HG03108 (cell line): ENCODE measurements around the gene SPACDR.

Experiments used
- ATAC-seq: cut with Tn5 transposase; IDR thresholded peaks from one replicate; pipeline ENCODE4 v1.9.1; 2021; ENCODE audit warnings: moderate library complexity; ENCODE audit not compliant: unreplicated experiment

SPACDR gene

DNA sequence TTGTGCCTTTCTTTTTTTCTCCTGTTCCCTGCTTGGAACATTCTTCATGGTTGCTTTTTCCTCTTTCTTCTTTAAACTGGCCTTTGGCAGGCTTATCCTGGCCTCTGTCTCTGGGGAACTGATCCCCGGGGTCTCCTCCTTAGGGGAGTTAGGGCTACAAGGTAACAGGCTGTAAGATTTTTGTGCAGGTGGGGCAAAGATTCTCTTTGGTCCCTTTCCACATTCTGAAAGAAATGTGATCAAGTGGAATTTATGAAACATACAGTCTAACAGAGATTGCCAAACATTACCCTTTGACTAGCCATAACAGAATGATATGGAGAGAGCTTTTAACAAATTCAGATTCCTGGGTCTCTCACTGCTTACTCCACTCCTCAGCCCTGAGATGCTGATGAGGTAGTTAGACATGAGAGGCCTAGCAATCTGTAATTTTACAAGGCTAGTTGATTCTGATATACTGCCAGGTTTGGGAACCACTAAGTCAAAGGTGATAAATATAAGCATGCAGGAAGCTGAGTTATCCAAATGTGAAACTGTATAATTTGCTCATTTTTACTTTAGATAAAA is 44.3 kb downstream of the SPACDR start:
- no peak for ATAC-seq

DNA sequence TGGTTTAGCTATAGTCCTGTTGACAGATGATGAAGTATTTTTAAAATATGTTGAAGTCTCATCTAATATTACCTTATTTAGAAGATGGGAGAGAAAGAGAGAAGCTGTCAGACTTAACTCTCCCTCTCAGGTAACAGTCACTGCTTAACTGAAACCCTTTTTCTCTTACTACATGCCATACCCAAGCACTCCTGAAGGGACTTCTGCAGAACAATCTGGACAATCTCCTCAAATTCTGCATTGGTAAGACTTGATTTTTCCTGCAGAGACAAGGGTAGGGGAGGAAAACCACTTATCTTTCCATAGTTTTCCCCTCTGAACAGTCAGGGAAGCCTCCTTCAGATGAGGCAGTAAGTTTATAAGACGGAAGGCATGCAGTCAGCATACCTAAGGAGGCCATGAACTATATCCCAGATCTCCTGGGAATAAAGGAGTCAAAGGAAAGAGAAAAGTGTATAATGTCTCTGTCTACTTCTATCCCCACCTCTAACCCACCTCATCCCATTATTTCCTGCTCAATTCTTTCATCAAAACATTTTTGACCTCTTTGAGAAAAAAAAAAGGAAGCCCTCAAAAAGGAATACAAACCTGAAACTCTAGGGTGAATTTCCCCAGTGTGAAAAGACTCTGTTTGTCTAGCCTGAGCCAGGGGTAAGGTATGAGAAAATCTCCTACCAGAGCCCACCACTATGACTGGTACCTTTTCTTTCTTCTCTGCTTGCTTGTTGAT is 45.0 kb downstream of the SPACDR start:
- ATAC-seq = no peak

DNA sequence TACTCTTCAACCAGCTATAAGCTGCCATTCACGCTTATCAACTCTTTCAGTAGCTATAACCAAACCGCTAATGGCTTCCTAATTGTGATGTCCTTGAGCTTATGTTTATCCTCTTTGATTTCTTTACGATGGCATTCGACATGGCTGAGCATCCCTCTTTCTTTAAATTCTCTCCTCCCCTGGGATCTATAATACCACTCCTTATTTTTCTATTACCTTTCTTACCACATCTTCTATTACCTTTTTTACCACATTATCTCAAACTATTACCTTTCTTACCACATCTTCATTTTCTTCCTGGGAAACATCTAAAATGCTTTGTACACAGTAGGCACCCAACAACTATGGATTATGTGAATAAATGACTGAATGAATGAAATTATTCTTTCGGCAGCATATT is 48.6 kb downstream of the SPACDR start:
- no peak for ATAC-seq

DNA sequence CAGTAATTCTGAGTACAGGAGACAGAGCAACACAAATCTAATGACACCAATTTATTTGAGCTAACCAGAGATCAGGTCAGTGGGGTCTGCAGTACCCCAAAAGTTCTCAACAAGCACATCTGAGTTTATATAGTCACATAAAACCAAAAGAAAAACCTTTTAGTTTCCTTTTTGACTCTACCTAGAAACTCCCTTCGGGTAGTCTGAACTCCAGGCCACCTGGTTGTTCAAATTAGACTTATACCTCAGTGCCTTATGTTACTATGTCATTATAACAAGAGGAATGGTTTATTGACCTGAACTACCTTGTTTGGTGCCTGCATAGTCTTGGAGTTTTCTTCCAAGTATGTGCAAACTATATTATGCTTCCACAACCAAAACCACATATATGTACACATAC is 50.2 kb downstream of the SPACDR start:
- ATAC-seq = no peak

DNA sequence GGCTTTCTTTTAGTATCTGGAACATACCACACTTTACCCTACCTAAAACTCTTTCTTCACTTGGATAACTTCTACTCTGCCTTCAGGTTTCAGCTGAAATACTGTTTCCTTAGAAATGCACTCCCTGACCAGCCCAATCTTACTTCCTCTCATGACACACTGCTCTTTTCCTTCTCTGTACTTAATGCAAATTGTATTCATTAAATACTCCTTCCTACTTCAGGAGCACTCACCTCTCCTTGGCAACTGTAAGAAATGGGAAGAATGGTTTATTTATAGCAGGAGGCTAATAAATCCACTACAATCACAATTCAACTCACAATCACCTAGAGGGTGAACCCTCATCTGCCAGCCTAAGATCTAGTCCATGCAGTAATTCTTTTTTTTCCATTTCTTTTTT is 50.7 kb downstream of the SPACDR start:
- ATAC-seq = no peak

DNA sequence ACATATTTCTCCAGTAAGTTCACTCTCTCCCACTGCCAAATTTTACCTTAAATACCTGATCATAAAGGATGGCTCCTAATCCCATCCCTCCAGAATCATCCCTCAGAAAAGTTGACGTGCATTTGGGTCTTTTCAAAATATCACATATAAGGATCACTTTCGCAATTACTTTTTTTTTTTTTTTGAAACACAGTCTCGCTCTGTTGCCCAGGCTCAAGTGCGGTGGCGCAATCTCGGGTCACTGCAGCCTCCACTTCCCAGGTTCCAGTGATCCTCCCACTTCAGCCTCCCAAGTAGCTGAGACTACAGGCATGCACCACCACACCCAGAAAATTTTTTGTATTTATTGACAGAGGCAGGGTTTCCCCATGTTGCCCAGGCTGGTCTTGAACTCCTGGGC is 53.0 kb downstream of the SPACDR start:
- no peak for ATAC-seq

DNA sequence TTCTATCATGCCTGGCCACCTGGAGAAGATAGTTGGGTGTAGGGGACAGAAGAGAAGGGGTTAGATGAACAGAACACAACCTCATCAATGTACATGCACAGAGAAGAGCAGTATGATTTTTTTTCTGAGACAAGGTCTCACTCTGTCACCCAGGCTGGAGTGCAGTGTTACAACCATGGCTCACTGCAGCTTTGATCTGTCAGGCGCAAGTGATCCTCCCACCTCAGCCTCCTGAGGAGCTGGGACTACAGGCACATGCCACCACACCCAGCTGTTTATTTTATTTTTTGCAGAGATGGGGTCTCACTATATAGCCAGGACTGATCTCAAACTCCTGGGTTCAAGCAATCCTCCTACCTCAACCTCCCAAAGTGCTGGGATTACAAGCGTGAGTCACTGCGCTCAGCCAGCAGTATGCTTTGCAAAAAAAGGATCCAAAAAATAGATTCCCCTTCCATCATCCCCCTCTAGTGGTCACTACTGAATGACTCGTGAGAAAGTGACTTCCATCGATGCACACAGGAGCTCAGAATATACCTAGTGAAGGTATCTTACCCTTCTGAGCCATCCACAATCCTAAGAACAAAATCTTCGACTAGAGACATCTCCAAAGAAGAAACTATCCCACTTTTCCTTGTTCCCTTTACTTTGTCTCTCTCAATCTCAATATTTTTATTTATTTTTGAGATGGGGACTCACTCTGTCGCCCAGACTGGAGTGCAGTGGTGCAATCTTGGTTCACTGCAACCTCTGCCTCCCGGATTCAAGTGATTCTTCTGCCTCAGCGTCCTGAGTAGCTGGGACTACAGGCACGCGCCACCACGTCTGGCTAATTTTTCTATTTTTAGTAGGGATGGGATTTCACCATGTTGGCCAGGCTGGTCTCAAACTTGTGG is 56.5 kb downstream of the SPACDR start:
- peak; percentile 51 for ATAC-seq

DNA sequence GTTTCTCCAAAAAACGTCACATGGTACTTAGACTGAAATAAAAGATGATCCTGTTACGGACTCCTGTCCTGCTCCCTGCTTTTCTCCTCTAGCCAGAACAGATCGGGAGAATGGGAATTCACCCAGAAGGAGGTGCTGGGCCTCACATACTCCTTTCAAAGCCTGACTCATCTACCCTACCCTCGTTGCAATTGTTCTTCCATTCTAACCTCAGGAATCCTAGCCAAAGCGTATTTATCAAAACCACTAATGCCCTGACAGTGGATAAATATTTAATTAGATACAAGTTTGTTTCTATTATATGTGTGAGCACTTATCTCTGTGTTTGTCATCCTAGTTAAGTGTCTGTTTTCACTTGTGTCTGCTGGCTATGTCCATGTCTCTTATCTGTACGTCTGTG is 57.3 kb downstream of the SPACDR start:
- ATAC-seq = no peak
